Lower lobe of right lung (tissue), 2 donors: Measurements from ENCODE around the gene CDC26. TPM values are rescaled to one million over a fixed set of nuclear protein-coding genes. Genes with fewer than 3 reads are reported as not detected.

Experiments used
- ATAC-seq, 2 donors: fragments of 200-7000 bp; cut with Tn5 transposase; one replicate each; pipeline ENCODE4 v1.9.1; 2020 to 2022; ENCODE audit warnings: mild to moderate bottlenecking in 2 of 2, moderate library complexity in 2 of 2
- DNase-seq: peaks from one replicate; pipeline ENCODE4 v3.0.0-alpha.2; 2020
- H3K27ac ChIP-seq: fragments of 200-600 bp; one replicate; pipeline ENCODE4 v1.8.0; 2022
- H3K27me3 ChIP-seq: fragments of 200-600 bp; one replicate; pipeline ENCODE4 v1.8.0; 2022; ENCODE audit warnings: low read depth
- H3K36me3 ChIP-seq: fragments of 200-600 bp; one replicate; pipeline ENCODE4 v1.8.0; 2022; ENCODE audit warnings: mild to moderate bottlenecking
- H3K4me1 ChIP-seq: fragments of 200-600 bp; one replicate; pipeline ENCODE4 v1.8.0; 2022
- H3K4me3 ChIP-seq: fragments of 200-600 bp; one replicate; pipeline ENCODE4 v1.8.0; 2022; ENCODE audit warnings: mild to moderate bottlenecking
- H3K9me3 ChIP-seq: fragments of 200-600 bp; one replicate; pipeline ENCODE4 v1.8.0; 2022
- intact Hi-C: fragments of 100-400 bp; cut with DNase I; formaldehyde crosslinking; loops from one replicate; pipeline ENCODE4 v1.11.0; 2022
- long read RNA-seq: library from polyadenylated mRNA; unstranded; transcript quantifications from one replicate; pipeline ENCODE4 v2.0.0, GENCODE V29; 2021
- total RNA-seq: library from RNA; stranded (reverse); fragmentation: NEBNext Ultra II Directional; extraction: Animal tissue kit (Norgen Biotek cat#: 25700); gene quantifications from one replicate; pipeline ENCODE4 v1.2.1, GENCODE V29; 2021
- TF ChIP-seq, protein P1 (sequence below): fragments of 200-600 bp; IDR thresholded peaks from one replicate; pipeline ENCODE4 v1.8.0; 2022; ENCODE audit warnings: antibody characterized with exemption, mild to moderate bottlenecking
- donor health status: DM: no; HTN: yes; CAD: no; lungs with severe emphysema.

The CDC26 gene
- total RNA-seq = 29.1 TPM
- long read RNA-seq, transcript CDC26-201 (4 exons, 872 nt) = major isoform, 33 of 50 reads
- long read RNA-seq, partial matches to known transcripts = 0 of 50 reads
- long read RNA-seq, other reads (novel, unspliced or antisense) = 17 of 50 reads

DNA sequence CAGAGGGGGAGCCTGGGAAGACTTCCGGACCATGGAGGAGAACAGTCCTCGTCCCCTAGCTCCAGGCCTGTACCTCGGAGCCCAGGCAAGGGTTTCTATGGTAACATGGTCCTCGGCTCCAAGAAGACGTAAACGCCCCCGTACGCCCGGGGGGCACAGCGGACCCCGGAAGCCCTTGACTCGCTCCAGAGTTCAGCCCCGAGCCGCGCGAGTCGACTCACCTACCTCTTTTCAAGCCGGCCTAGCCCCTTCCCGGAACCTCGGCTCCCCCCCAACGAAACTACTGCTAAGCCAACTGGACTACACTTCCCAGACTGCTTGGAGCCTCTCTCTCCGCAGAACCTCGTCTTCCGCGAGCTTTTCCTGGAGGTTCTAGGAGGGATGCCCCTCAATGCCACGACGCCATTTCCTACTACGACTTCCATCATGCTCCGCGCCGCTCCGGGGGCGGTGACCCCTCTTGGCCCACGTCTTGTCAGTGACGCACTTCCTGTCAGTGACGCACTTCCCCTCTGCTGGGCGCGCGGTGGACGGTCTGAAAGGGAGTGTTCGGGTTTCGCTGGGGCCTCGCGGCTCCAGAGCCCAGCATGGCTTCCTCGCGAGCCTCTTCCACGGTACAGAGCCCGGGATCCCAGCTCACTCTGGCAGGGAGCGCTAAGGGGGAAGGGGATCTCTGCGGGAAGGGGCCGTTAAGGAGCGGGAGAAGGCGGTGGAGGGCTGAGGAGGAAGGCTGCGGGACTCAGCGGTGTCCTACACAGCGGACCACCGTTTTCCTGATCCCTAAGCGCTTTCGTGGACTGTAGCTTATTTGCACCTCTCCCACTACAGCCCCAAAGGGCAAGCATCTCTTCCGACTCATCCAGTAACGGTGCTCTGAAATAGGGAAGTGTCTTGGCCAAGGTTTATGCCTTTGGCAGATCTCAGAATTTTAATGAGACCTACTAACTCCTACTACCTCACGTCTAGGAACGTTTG is at the start of gene CDC26, which contains the start of gene PRPF4:
TSS of gene CDC26 (minus strand) at position 416 of the 975 bp plus-strand sequence. CDS start 3,065 bp downstream, outside the sequence.
TSS of gene PRPF4 (plus strand) at position 502 of the 975 bp plus-strand sequence. CDS start at position 588, 86 bp downstream.
- H3K4me1 ChIP-seq = peaks cover 24% of the 10 kb centered on the region
- peak within 1 kb of the TSS; percentile 97 for H3K27ac ChIP-seq
- ATAC-seq (peak; percentile 98), DNase-seq (peak; percentile 97)
- peaks cover 68% of the 10 kb centered on the region for H3K36me3 ChIP-seq
- intact Hi-C loops = no loop called here
- H3K4me3 ChIP-seq = peak within 1 kb of the TSS; percentile 91
- no peaks in the 10 kb centered on the region for H3K9me3 ChIP-seq
- H3K27me3 ChIP-seq = no peaks in the 10 kb centered on the region
- TF ChIP-seq, protein P1, sequence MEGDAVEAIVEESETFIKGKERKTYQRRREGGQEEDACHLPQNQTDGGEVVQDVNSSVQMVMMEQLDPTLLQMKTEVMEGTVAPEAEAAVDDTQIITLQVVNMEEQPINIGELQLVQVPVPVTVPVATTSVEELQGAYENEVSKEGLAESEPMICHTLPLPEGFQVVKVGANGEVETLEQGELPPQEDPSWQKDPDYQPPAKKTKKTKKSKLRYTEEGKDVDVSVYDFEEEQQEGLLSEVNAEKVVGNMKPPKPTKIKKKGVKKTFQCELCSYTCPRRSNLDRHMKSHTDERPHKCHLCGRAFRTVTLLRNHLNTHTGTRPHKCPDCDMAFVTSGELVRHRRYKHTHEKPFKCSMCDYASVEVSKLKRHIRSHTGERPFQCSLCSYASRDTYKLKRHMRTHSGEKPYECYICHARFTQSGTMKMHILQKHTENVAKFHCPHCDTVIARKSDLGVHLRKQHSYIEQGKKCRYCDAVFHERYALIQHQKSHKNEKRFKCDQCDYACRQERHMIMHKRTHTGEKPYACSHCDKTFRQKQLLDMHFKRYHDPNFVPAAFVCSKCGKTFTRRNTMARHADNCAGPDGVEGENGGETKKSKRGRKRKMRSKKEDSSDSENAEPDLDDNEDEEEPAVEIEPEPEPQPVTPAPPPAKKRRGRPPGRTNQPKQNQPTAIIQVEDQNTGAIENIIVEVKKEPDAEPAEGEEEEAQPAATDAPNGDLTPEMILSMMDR = no peak

DNA sequence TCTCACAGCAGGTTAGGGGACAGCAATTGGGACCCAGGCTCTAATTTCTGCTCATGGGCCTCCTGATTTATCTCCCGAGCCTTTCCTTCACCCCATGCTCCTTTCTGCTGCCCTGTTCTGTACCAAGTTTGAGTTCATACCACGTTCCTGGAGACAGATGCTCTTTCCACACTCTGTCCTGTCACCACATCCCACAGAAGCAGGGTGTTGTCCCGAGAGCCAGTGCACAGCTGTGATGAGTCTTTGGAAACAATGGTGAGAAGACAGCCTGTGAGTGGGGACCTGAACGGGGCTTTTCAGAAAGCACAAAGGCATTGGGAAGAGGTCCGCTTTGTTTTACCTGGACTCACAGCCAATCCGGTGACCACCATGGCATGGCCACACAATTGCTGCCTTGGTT is 47.3 kb upstream of the CDC26 start:
- DNase-seq (no peak), ATAC-seq (no peak)
- no peak overlapping the region for H3K4me3 ChIP-seq
- H3K27ac ChIP-seq = no peak overlapping the region
- H3K4me1 ChIP-seq = no peaks in the 10 kb centered on the region
- no peaks in the 10 kb centered on the region for H3K9me3 ChIP-seq
- TF ChIP-seq, protein P1 = no peak
- intact Hi-C loops = no loop called here
- H3K36me3 ChIP-seq = peaks cover 34% of the 10 kb centered on the region
- no peaks in the 10 kb centered on the region for H3K27me3 ChIP-seq

DNA sequence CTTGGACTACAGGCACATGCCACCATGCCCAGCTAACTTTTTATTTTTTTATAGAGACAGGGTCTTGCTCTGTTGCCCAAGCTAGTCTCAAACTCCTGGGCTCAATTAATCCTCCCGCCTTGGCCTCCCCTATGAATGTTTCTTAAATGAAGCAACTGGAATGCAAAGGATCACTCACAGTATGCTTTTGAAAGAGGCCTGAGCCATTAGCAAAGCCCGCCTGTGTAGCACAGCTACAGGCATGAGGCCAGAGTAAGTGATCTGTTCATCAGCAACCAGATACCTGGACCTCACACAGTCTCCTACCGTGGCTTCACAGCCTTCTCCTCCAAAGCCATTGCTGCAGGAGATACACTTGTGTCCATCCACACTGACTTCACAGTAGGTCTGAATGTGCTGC is 44.7 kb upstream of the CDC26 start:
- no peaks in the 10 kb centered on the region for H3K9me3 ChIP-seq
- no peaks in the 10 kb centered on the region for H3K27me3 ChIP-seq
- ATAC-seq = no peak
- TF ChIP-seq, protein P1 = no peak
- H3K36me3 ChIP-seq = peaks cover 35% of the 10 kb centered on the region
- no peak for DNase-seq
- H3K4me1 ChIP-seq = no peaks in the 10 kb centered on the region
- H3K4me3 ChIP-seq = no peak overlapping the region
- intact Hi-C loops = no loop called here
- no peak overlapping the region for H3K27ac ChIP-seq

DNA sequence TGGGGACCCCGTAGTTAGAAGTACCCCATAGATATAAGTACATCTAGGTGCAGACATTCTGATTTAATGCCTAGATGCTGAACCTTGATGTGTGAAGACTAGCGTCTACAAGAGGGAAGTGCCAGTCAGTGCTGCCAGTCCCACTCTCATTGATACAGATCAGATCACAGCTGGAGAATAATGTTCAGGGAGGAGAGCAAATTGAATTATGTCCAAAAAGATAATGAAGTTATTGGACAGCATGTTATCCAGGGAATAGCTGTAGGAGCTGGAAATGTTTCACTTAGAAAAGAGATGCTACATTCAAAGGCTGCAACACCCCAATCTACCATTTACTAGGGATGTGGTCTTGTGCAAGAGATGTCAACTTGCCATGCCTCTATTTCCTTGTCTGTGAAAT is 43.7 kb upstream of the CDC26 start:
- H3K4me1 ChIP-seq = no peaks in the 10 kb centered on the region
- ATAC-seq (no peak), DNase-seq (no peak)
- H3K4me3 ChIP-seq = no peak overlapping the region
- TF ChIP-seq, protein P1 = no peak
- no peaks in the 10 kb centered on the region for H3K9me3 ChIP-seq
- intact Hi-C loops = no loop called here
- peaks cover 35% of the 10 kb centered on the region for H3K36me3 ChIP-seq
- H3K27ac ChIP-seq = no peak overlapping the region
- no peaks in the 10 kb centered on the region for H3K27me3 ChIP-seq

DNA sequence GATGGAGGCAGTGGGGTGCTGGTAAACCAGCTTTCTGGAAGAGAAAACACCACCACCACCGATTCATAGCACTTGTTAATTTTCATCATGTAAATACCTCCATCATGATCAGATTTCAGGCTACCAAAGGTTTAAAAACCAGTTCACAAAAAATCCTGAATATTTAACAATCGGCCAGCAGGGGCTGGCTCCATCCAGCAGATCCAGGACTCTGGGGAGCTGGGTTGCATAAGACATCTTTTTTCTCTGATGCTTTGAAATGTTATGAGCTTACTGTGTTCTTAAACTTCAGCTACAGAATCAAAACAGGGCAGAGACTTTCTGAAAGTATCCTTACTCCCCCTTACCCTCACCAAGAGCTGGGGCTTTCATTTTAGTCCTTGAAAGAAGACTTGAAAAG is 42.4 kb upstream of the CDC26 start:
- TF ChIP-seq, protein P1 = no peak
- no peaks in the 10 kb centered on the region for H3K4me1 ChIP-seq
- H3K4me3 ChIP-seq = no peak overlapping the region
- H3K36me3 ChIP-seq = peaks cover 35% of the 10 kb centered on the region
- H3K27ac ChIP-seq = no peak overlapping the region
- no peaks in the 10 kb centered on the region for H3K9me3 ChIP-seq
- no peaks in the 10 kb centered on the region for H3K27me3 ChIP-seq
- DNase-seq = no peak
- ATAC-seq = no peak
- intact Hi-C loops = no loop called here
